Keratinocyte (primary cell): ENCODE results near the gene IL1RAPL2. TPM values are rescaled to one million over a fixed set of nuclear protein-coding genes. Genes with fewer than 3 reads are reported as not detected.
"Not testable (repeated sequence)": the region's sequence is repeated elsewhere in the genome, so short reads cannot be mapped to it uniquely, and the experiment has no call there.

Experiments used
- DNase-seq: peaks from one replicate; pipeline ENCODE4 v3.0.0-alpha.2; 2011; ENCODE audit warnings: low read depth, missing footprints, low spot score
- FAIRE-seq: peaks from 2 replicates; lab custom pipeline; 2011; peaks lifted over from hg19 to GRCh38; lab: Jason Lieb, UNC
- H2AFZ ChIP-seq: 2 replicates; pipeline ENCODE4 v1.6.0; 2012; ENCODE audit warnings: low read length, control low read depth, inconsistent platforms; ENCODE audit not compliant: control insufficient read depth
- H3K27ac ChIP-seq: 2 replicates; pipeline ENCODE4 v1.5.1; 2011; ENCODE audit warnings: low read length; ENCODE audit not compliant: control insufficient read depth, insufficient read depth
- H3K27me3 ChIP-seq: 3 replicates; pipeline ENCODE4 v1.6.0; 2011; ENCODE audit warnings: low read length; ENCODE audit not compliant: control insufficient read depth, insufficient read depth; ENCODE audit errors: extremely low read depth
- H3K36me3 ChIP-seq, 2 experiments: 2 replicates in 1 of 2; 3 replicates in 1 of 2; pipeline ENCODE4 v1.5.1; 2011; ENCODE audit warnings: low read length in 2 of 2, mild to moderate bottlenecking in 1 of 2; ENCODE audit not compliant: control insufficient read depth in 2 of 2, insufficient read depth in 2 of 2; ENCODE audit errors: extremely low read depth in 1 of 2
- H3K4me1 ChIP-seq: 3 replicates; pipeline ENCODE4 v1.5.1; 2011; ENCODE audit warnings: low read length; ENCODE audit not compliant: control insufficient read depth, insufficient read depth; ENCODE audit errors: extremely low read depth
- H3K4me2 ChIP-seq: 3 replicates; pipeline ENCODE4 v1.6.0; 2011; ENCODE audit warnings: low read depth, low read length; ENCODE audit not compliant: control insufficient read depth, insufficient read depth; ENCODE audit errors: extremely low read depth
- H3K4me3 ChIP-seq, 3 experiments: fragments of 200-600 bp in 1 of 3; sonication (generic) in 1 of 3; 2 replicates in 2 of 3; 3 replicates in 1 of 3; pipeline ENCODE4 v1.5.1; 2011 to 2016; ENCODE audit warnings: low read length in 3 of 3, mild to moderate bottlenecking in 3 of 3, control low read depth in 2 of 3, inconsistent platforms in 1 of 3, low read depth in 1 of 3, mixed read lengths in 1 of 3, mixed run types in 1 of 3, moderate library complexity in 1 of 3; ENCODE audit not compliant: control insufficient read depth in 2 of 3, insufficient read depth in 2 of 3; ENCODE audit errors: extremely low read depth in 1 of 3
- H3K79me2 ChIP-seq: 2 replicates; pipeline ENCODE4 v1.6.0; 2012; ENCODE audit warnings: low read length; ENCODE audit not compliant: control insufficient read depth, insufficient read depth
- H3K9ac ChIP-seq: 3 replicates; pipeline ENCODE4 v1.6.0; 2011; ENCODE audit warnings: low read length; ENCODE audit not compliant: control insufficient read depth, insufficient read depth; ENCODE audit errors: extremely low read depth
- H3K9me1 ChIP-seq: 3 replicates; pipeline ENCODE4 v1.6.0; 2011; ENCODE audit warnings: low read length; ENCODE audit not compliant: control insufficient read depth, insufficient read depth; ENCODE audit errors: extremely low read depth
- H3K9me3 ChIP-seq: 2 replicates; pipeline ENCODE4 v1.5.1; 2012; ENCODE audit warnings: low read depth, low read length; ENCODE audit not compliant: control insufficient read depth
- H4K20me1 ChIP-seq: 3 replicates; pipeline ENCODE4 v1.6.0; 2011; ENCODE audit warnings: low read length; ENCODE audit not compliant: control insufficient read depth, insufficient read depth; ENCODE audit errors: extremely low read depth
- CTCF ChIP-seq, 3 experiments: IDR thresholded peaks in 1 of 3; conservative IDR thresholded peaks in 1 of 3; optimal IDR thresholded peaks in 1 of 3; 2 replicates in 2 of 3; 3 replicates in 1 of 3; pipeline versions ENCODE3 to v1.5.1; 2011; ENCODE audit warnings: low read length in 3 of 3, mild to moderate bottlenecking in 3 of 3, moderate library complexity in 2 of 3, control low read depth in 1 of 3, inconsistent platforms in 1 of 3; ENCODE audit not compliant: insufficient read depth in 2 of 3; ENCODE audit errors: extremely low read depth in 1 of 3
- EZH2 ChIP-seq: IDR thresholded peaks from one replicate; pipeline ENCODE4 v1.6.1; 2012; ENCODE audit warnings: inconsistent platforms, mild to moderate bottlenecking, low read length, moderate library complexity
- dilution Hi-C: fragments of 300-500 bp; cut with MboI; formaldehyde crosslinking; loops from one replicate; pipeline ENCODE4 v1.7.0; 2020; ENCODE audit warnings: low sequenced_read_pairs; ENCODE audit not compliant: extremely low pct_ligation_motif_present
- polyA plus RNA-seq, 5 experiments: library from polyadenylated mRNA; depleted of rRNA in 3 of 5; stranded (reverse) in 3 of 5; stranded (forward) in 1 of 5; unstranded in 1 of 5; fragments of >200 nt; gene quantifications; 1 replicate in 1 of 5; 2 replicates in 3 of 5; 3 replicates in 1 of 5; pipeline versions ENCODE4 v1.2.1 to v1.2.3, GENCODE V29; 2011 to 2012; ENCODE audit warnings: missing spikeins in 2 of 5, low read depth in 1 of 5, low replicate concordance in 1 of 5

Gene IL1RAPL2
- polyA plus RNA-seq, 1 donor (not counting 4 experiments of a cell fraction or from before 2014, with no cell fraction given) = 0.24 TPM

DNA sequence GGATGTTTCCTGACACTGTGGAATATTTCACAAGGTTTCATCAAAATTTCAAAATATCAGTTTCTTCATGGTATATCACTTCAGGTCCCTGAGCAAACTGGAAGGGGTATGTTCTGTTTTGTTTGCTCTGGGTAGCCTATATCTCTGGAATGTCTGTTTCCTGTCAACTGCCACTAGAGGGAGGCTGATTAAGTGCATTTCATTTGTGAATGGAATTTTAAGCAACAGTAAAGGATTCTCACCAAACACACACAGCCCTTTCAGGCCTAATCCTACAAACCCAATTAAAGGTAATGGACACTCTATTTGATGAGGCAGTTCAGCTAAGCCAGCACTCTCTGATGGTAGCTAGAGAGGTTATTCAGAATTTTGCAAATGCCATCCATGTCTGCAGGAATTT is 347.3 kb downstream of the IL1RAPL2 start:
- H3K9ac ChIP-seq = no peak overlapping the region
- no peaks in the 10 kb centered on the region for H3K36me3 ChIP-seq
- no peak overlapping the region for H3K27ac ChIP-seq
- H4K20me1 ChIP-seq = no peaks in the 10 kb centered on the region
- FAIRE-seq = peak; percentile 36
- dilution Hi-C loops = no loop called here
- TF ChIP-seq EZH2 (no peak), CTCF (optimal IDR thresholded peaks at IDR 0.05 in 1 of 3, IDR thresholded peaks at IDR 0.05 in 1 of 3, conservative IDR thresholded peaks at IDR 0.05 in 1 of 3; ENCODE audit: extremely low read depth in 1 of 3, insufficient read depth in 2 of 3, low read length in 3 of 3) (peak; percentile 33 to 58 (median 55))
- no peak overlapping the region for H3K4me2 ChIP-seq
- no peak overlapping the region for H2AFZ ChIP-seq
- DNase-seq = no peak
- H3K4me3 ChIP-seq = no peak overlapping the region
- H3K79me2 ChIP-seq = no peaks in the 10 kb centered on the region
- H3K9me3 ChIP-seq = no peaks in the 10 kb centered on the region
- no peaks in the 10 kb centered on the region for H3K27me3 ChIP-seq
- H3K9me1 ChIP-seq = no peaks in the 10 kb centered on the region
- H3K4me1 ChIP-seq = no peaks in the 10 kb centered on the region

GRCh38 chrX:104914686-104915085 is 348.7 kb downstream of the IL1RAPL2 start:
- H2AFZ ChIP-seq, DNase-seq, H3K4me3 ChIP-seq, H3K4me1 ChIP-seq, FAIRE-seq, H3K27ac ChIP-seq, H3K9me3 ChIP-seq, H4K20me1 ChIP-seq, H3K27me3 ChIP-seq, dilution Hi-C loops, H3K79me2 ChIP-seq, H3K36me3 ChIP-seq, H3K9me1 ChIP-seq, H3K4me2 ChIP-seq, H3K9ac ChIP-seq: not testable (repeated sequence)

DNA sequence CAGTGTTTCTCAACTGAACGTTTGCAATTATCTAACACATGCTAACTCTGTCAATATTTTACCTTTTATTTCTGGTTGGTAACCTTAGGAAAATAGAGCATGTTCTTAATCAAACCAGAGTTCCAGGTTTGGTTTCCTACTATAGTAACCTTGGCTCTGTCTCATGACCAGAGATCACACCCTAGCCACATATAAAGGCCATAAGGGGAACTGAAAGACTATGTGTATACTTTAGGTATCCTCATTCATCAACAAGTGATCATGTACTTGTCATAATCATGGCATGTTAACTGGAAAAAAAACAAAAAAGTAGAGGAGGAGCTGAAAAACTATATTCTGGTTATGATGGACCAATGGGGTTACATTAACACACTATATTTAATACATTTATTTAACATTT is 352.1 kb downstream of the IL1RAPL2 start:
- FAIRE-seq (no peak), DNase-seq (no peak)
- no peak overlapping the region for H3K27ac ChIP-seq
- no peaks in the 10 kb centered on the region for H4K20me1 ChIP-seq
- dilution Hi-C loops = no loop called here
- no peak overlapping the region for H3K9ac ChIP-seq
- no peaks in the 10 kb centered on the region for H3K4me1 ChIP-seq
- no peak overlapping the region for H3K4me3 ChIP-seq
- no peaks in the 10 kb centered on the region for H3K36me3 ChIP-seq
- no peaks in the 10 kb centered on the region for H3K27me3 ChIP-seq
- no peak overlapping the region for H2AFZ ChIP-seq
- no peak overlapping the region for H3K4me2 ChIP-seq
- H3K79me2 ChIP-seq = no peaks in the 10 kb centered on the region
- no peaks in the 10 kb centered on the region for H3K9me1 ChIP-seq
- TF ChIP-seq CTCF (optimal IDR thresholded peaks at IDR 0.05 in 1 of 3, IDR thresholded peaks at IDR 0.05 in 1 of 3, conservative IDR thresholded peaks at IDR 0.05 in 1 of 3; ENCODE audit: extremely low read depth in 1 of 3, insufficient read depth in 2 of 3, low read length in 3 of 3) (no peak), EZH2 (no peak)
- no peaks in the 10 kb centered on the region for H3K9me3 ChIP-seq
